Smooth muscle cell (in vitro differentiated cells): ENCODE results near the gene GNAZ. TPM values are rescaled to one million over a fixed set of nuclear protein-coding genes. Genes with fewer than 3 reads are reported as not detected.

ENCODE experiments used
- DNase-seq: peaks from one replicate; lab custom pipeline; 2025; ENCODE audit not compliant: unreplicated experiment; lab: John Stamatoyannopoulos, UW
- H2AFZ ChIP-seq: fragments of 200-600 bp; sonication (generic); 2 replicates; pipeline ENCODE4 v1.6.0; 2016; ENCODE audit warnings: antibody characterized with exemption, low read depth, mild to moderate bottlenecking
- H3F3A ChIP-seq: fragments of 200-600 bp; sonication (generic); 2 replicates; pipeline ENCODE4 v1.6.0; 2017; ENCODE audit warnings: antibody characterized with exemption, low read depth
- H3K27ac ChIP-seq: fragments of 200-600 bp; sonication (generic); 2 replicates; pipeline ENCODE4 v1.5.1; 2016; ENCODE audit warnings: low read depth, mild to moderate bottlenecking
- H3K27me3 ChIP-seq: fragments of 200-600 bp; sonication (generic); 2 replicates; pipeline ENCODE4 v1.6.1; 2016; ENCODE audit warnings: low read depth, mild to moderate bottlenecking
- H3K36me3 ChIP-seq: fragments of 200-600 bp; sonication (generic); 2 replicates; pipeline ENCODE4 v1.5.1; 2016; ENCODE audit warnings: low read depth
- H3K4me1 ChIP-seq: fragments of 200-600 bp; sonication (generic); 2 replicates; pipeline ENCODE4 v1.5.1; 2016; ENCODE audit warnings: low read depth
- H3K4me2 ChIP-seq: fragments of 200-600 bp; sonication (generic); 2 replicates; pipeline ENCODE4 v1.6.0; 2016; ENCODE audit warnings: mild to moderate bottlenecking
- H3K4me3 ChIP-seq: fragments of 200-600 bp; sonication (generic); 2 replicates; pipeline ENCODE4 v1.5.1; 2016; ENCODE audit warnings: mild to moderate bottlenecking
- H3K79me2 ChIP-seq: fragments of 200-600 bp; sonication (generic); 2 replicates; pipeline ENCODE4 v1.6.0; 2016; ENCODE audit warnings: low read depth, mild to moderate bottlenecking
- H3K9ac ChIP-seq: fragments of 200-600 bp; sonication (generic); 2 replicates; pipeline ENCODE4 v1.6.0; 2016; ENCODE audit warnings: low read depth
- H3K9me3 ChIP-seq: fragments of 200-600 bp; sonication (generic); replicated peaks from 2 replicates; pipeline ENCODE4 v1.5.1; 2016; ENCODE audit warnings: low read depth
- H4K20me1 ChIP-seq: fragments of 200-600 bp; sonication (generic); 2 replicates; pipeline ENCODE4 v1.6.0; 2016; ENCODE audit warnings: low read depth
- WGBS: methylation state at CpG from one replicate; pipeline ENCODE4 v1.1.7; 2016; ENCODE audit warnings: low lambda C conversion rate; 5-methylcytosine and 5-hydroxymethylcytosine counted together
- polyA plus RNA-seq: library from polyadenylated mRNA; unstranded; fragments of >200 nt; fragmentation: Nextera tagmentation; extraction: Ambion mirVana; gene quantifications from 2 replicates; pipeline ENCODE4 v1.2.1, GENCODE V29; 2016
- total RNA-seq: library from RNA; depleted of rRNA; stranded (reverse); fragments of >200 nt; gene quantifications from 2 replicates; pipeline ENCODE4 v1.2.3, GENCODE V29; 2014
- TF ChIP-seq, protein P1 (sequence below): fragments of 200-600 bp; sonication (generic); IDR thresholded peaks from 2 replicates; pipeline ENCODE4 v1.5.1; 2017; ENCODE audit warnings: borderline replicate concordance, mild to moderate bottlenecking, antibody characterized with exemption; ENCODE audit not compliant: insufficient read depth, poor library complexity, severe bottlenecking

GNAZ gene
- total and polyA plus RNA-seq, 2 experiments from 2014 or later: 0.50 to 1.2 TPM

DNA sequence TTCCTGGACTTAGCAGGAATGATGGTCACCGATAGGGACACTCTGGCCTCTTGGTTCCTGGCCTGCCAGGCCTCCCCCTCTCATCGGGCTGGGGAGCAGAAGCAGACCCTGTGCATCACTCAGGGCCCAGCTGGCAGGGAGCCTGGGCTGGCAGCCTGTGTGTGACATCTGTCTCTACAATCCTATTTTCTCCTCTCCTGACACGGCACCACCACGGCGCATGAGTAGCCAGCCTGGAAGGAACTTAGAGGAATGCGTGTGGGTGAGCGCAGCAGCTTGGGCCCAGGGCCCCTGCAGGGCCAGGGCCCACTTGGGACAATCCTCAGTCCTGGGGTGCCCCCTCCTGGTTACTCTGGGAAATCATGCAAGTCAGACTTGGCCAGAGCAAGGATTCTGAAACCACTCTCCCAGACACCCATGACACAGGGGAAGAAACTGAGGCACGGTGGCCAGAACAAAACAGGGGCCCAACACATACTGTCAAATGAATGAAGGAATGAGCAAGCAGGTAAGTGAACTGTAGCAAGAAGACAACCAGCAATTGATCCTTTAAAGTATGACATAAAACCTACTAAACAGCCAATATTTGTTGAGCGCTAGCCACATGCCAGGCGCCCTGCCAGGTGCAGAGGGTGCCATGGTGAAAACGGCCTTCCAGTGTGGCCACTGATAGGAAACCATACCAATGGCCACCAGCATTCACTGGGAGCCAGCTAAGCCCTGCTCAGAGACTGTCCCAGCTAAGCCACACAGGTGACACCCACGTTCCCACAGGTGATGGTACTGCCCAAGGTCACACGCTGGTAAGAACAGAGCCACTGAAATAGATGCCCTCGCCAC lies 58.2 kb downstream of the GNAZ start:
- DNase-seq: peak; percentile 47
- H2AFZ ChIP-seq: no peak overlapping the region
- H3K27ac ChIP-seq: no peak overlapping the region
- H4K20me1 ChIP-seq: no peaks in the 10 kb centered on the region
- H3K9ac ChIP-seq: no peak overlapping the region
- no peaks in the 10 kb centered on the region for H3K79me2 ChIP-seq
- H3F3A ChIP-seq: no peaks in the 10 kb centered on the region
- WGBS: 35% methylated on average over 14 of the region's 14 CpGs
- H3K36me3 ChIP-seq: no peaks in the 10 kb centered on the region
- no peak overlapping the region for H3K4me2 ChIP-seq
- peaks cover 8% of the 10 kb centered on the region for H3K27me3 ChIP-seq
- no peak overlapping the region for H3K4me3 ChIP-seq
- H3K4me1 ChIP-seq: no peaks in the 10 kb centered on the region
- no peaks in the 10 kb centered on the region for H3K9me3 ChIP-seq
- TF ChIP-seq, protein P1, sequence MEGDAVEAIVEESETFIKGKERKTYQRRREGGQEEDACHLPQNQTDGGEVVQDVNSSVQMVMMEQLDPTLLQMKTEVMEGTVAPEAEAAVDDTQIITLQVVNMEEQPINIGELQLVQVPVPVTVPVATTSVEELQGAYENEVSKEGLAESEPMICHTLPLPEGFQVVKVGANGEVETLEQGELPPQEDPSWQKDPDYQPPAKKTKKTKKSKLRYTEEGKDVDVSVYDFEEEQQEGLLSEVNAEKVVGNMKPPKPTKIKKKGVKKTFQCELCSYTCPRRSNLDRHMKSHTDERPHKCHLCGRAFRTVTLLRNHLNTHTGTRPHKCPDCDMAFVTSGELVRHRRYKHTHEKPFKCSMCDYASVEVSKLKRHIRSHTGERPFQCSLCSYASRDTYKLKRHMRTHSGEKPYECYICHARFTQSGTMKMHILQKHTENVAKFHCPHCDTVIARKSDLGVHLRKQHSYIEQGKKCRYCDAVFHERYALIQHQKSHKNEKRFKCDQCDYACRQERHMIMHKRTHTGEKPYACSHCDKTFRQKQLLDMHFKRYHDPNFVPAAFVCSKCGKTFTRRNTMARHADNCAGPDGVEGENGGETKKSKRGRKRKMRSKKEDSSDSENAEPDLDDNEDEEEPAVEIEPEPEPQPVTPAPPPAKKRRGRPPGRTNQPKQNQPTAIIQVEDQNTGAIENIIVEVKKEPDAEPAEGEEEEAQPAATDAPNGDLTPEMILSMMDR: peak; percentile 88

DNA sequence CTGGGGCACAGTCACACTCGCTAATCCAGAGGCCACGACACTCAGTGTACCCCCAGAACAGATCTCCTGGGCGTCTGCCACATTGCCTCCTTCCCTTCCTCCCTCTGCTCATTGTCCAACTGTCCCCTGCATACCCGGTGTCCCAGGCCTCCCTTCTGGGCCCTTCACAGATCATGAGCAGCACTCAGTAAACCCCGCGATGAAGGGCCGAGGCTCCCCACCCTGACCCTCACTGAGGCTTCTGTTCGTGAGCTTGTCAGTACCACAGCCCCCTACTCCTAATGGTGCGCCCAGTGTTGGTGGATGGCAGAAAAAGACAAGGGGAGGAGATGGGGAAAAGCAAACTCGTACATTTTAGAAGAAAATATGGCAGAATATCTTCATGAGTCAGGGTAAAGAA lies 58.8 kb downstream of the GNAZ start:
- no peak for DNase-seq
- H4K20me1 ChIP-seq: no peaks in the 10 kb centered on the region
- no peak overlapping the region for H3K4me2 ChIP-seq
- peaks cover 8% of the 10 kb centered on the region for H3K27me3 ChIP-seq
- no peaks in the 10 kb centered on the region for H3K79me2 ChIP-seq
- WGBS: 60% methylated on average over 10 of the region's 10 CpGs
- H3K9ac ChIP-seq: no peak overlapping the region
- no peak overlapping the region for H3K4me3 ChIP-seq
- H3F3A ChIP-seq: no peaks in the 10 kb centered on the region
- no peaks in the 10 kb centered on the region for H3K36me3 ChIP-seq
- no peaks in the 10 kb centered on the region for H3K4me1 ChIP-seq
- H2AFZ ChIP-seq: no peak overlapping the region
- TF ChIP-seq, protein P1: no peak
- no peaks in the 10 kb centered on the region for H3K9me3 ChIP-seq
- H3K27ac ChIP-seq: no peak overlapping the region

DNA sequence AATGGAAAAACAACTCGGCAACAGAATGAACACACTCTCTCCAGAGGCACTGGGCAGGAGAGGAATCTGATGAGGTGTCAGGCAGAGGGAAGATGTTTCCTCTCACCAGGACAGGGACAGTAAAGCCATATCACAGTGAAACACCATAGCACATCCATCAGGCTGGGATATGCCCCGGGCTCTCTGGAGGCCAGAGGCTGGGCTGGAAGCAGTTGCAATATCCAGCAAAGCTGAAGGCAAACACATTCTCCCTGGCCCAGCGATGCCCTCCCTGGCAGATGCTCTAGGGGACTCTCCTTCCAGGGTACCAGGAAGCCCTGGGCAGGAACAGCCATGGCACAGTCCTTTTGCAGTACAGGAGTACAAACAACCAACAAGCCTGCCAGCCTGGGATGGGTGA lies 60.4 kb downstream of the GNAZ start:
- Histone ChIP-seq H3K79me2 (no peaks in the 10 kb centered on the region), H3K27me3 (peaks cover 8% of the 10 kb centered on the region), H3K4me3 (no peak overlapping the region), H3K9me3 (no peaks in the 10 kb centered on the region), H3F3A (no peaks in the 10 kb centered on the region), H3K9ac (no peak overlapping the region), H3K4me2 (no peak overlapping the region), H3K36me3 (no peaks in the 10 kb centered on the region), H3K4me1 (no peaks in the 10 kb centered on the region), H3K27ac (no peak overlapping the region), H2AFZ (no peak overlapping the region), H4K20me1 (no peaks in the 10 kb centered on the region)
- TF ChIP-seq, protein P1: no peak
- WGBS: 81% methylated on average over 3 of the region's 3 CpGs
- DNase-seq: no peak

DNA sequence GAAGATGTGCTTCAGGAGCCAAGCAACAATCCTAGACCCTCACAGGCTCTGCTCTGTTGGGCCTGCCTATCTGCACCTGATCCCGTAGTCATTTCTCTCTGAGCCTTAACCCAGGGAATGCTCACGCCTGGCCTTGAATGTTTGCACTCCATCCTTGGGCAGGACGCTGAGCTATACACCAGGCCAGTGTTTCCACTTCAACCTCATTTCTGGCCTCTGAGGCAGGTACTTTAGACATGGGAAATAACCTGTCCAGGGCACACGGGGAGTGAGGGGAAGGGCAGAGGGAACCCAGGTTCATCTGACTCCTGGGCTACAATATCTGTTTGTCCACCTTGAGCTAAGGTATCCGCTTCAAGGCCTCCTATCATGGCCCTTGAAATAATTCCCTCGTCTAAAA lies 61.6 kb downstream of the GNAZ start:
- Histone ChIP-seq H2AFZ (no peak overlapping the region), H3K27ac (no peak overlapping the region), H3K4me1 (no peaks in the 10 kb centered on the region), H3K79me2 (no peaks in the 10 kb centered on the region), H3K4me2 (no peak overlapping the region), H3F3A (no peaks in the 10 kb centered on the region), H3K36me3 (no peaks in the 10 kb centered on the region), H3K9ac (no peak overlapping the region), H3K4me3 (no peak overlapping the region), H3K27me3 (peaks cover 8% of the 10 kb centered on the region), H4K20me1 (no peaks in the 10 kb centered on the region), H3K9me3 (no peaks in the 10 kb centered on the region)
- TF ChIP-seq, protein P1: no peak
- WGBS: 81% methylated on average over 6 of the region's 6 CpGs
- no peak for DNase-seq
